H9 (cell line): Measurements from ENCODE around the gene DPP8. TPM values are rescaled to one million over a fixed set of nuclear protein-coding genes. Genes with fewer than 3 reads are reported as not detected.

Experiments
- DNase-seq: peaks from one replicate; pipeline ENCODE4 v3.0.0-alpha.2; 2017
- H2AFZ ChIP-seq: one replicate; pipeline ENCODE4 v1.6.1; 2013; ENCODE audit warnings: mild to moderate bottlenecking, low read length, control low read depth, moderate library complexity
- H2AK5ac ChIP-seq: 2 replicates; pipeline ENCODE4 v1.6.1; 2013; ENCODE audit warnings: low read length, control low read depth, mixed read lengths; ENCODE audit not compliant: insufficient read length
- H2BK120ac ChIP-seq: one replicate; pipeline ENCODE4 v1.6.1; 2013; ENCODE audit warnings: low read depth, mild to moderate bottlenecking, low read length, control low read depth, inconsistent platforms; ENCODE audit not compliant: poor library complexity, severe bottlenecking
- H2BK12ac ChIP-seq: 2 replicates; pipeline ENCODE4 v1.6.1; 2013; ENCODE audit warnings: low read length, control low read depth, mixed read lengths, low read depth; ENCODE audit not compliant: insufficient read length
- H2BK15ac ChIP-seq: 2 replicates; pipeline ENCODE4 v1.6.1; 2013; ENCODE audit warnings: low read depth, low read length, control low read depth
- H2BK20ac ChIP-seq: one replicate; pipeline ENCODE4 v1.6.1; 2013; ENCODE audit warnings: low read depth, mild to moderate bottlenecking, low read length, control low read depth, inconsistent platforms; ENCODE audit not compliant: poor library complexity, severe bottlenecking
- H2BK5ac ChIP-seq: 2 replicates; pipeline ENCODE4 v1.6.1; 2013; ENCODE audit warnings: low read length, control low read depth, mixed read lengths; ENCODE audit not compliant: insufficient read length
- H3K14ac ChIP-seq: 2 replicates; pipeline ENCODE4 v1.6.1; 2013; ENCODE audit warnings: low read length, control low read depth; ENCODE audit not compliant: insufficient read depth
- H3K18ac ChIP-seq: 2 replicates; pipeline ENCODE4 v1.6.1; 2013; ENCODE audit warnings: low read depth, mild to moderate bottlenecking, mixed read lengths, low read length, control low read depth; ENCODE audit not compliant: insufficient read length
- H3K23ac ChIP-seq: 2 replicates; pipeline ENCODE4 v1.6.1; 2013; ENCODE audit warnings: low read length, control low read depth, mixed read lengths, low read depth; ENCODE audit not compliant: insufficient read length
- H3K23me2 ChIP-seq: 2 replicates; pipeline ENCODE4 v1.6.1; 2013; ENCODE audit warnings: low read depth, mild to moderate bottlenecking, mixed read lengths, low read length, control low read depth; ENCODE audit not compliant: insufficient read length, poor library complexity, severe bottlenecking
- H3K27ac ChIP-seq: 2 replicates; pipeline ENCODE4 v1.5.1; 2013; ENCODE audit warnings: low read length, control low read depth, mixed read lengths, low read depth; ENCODE audit not compliant: insufficient read length
- H3K27me3 ChIP-seq: 2 replicates; pipeline ENCODE4 v1.6.1; 2013; ENCODE audit warnings: low read length, control low read depth, inconsistent platforms; ENCODE audit not compliant: insufficient read depth
- H3K4ac ChIP-seq: 2 replicates; pipeline ENCODE4 v1.6.1; 2013; ENCODE audit warnings: low read depth, mild to moderate bottlenecking, control low read depth, inconsistent platforms, low read length, moderate library complexity
- H3K4me1 ChIP-seq: 2 replicates; pipeline ENCODE4 v1.6.1; 2013; ENCODE audit warnings: low read length, control low read depth, inconsistent platforms; ENCODE audit not compliant: insufficient read depth
- H3K4me2 ChIP-seq: 2 replicates; pipeline ENCODE4 v1.6.1; 2013; ENCODE audit warnings: low read length, control low read depth, mixed read lengths; ENCODE audit not compliant: insufficient read length, insufficient read depth
- H3K56ac ChIP-seq: 2 replicates; pipeline ENCODE4 v1.6.1; 2013; ENCODE audit warnings: low read depth, mild to moderate bottlenecking, mixed read lengths, low read length, control low read depth; ENCODE audit not compliant: insufficient read length
- H3K79me1 ChIP-seq: 2 replicates; pipeline ENCODE4 v1.6.1; 2013; ENCODE audit warnings: low read depth, mild to moderate bottlenecking, moderate library complexity, low read length, control low read depth, inconsistent platforms; ENCODE audit not compliant: insufficient read depth, poor library complexity, severe bottlenecking
- H3K79me2 ChIP-seq: 2 replicates; pipeline ENCODE4 v1.6.1; 2013; ENCODE audit warnings: low read length, control low read depth, inconsistent platforms; ENCODE audit not compliant: insufficient read depth
- H3K9ac ChIP-seq: 2 replicates; pipeline ENCODE4 v1.6.1; 2013; ENCODE audit warnings: low read length, control low read depth, mixed read lengths; ENCODE audit not compliant: insufficient read length; ENCODE audit errors: extremely low read depth
- H3K9me3 ChIP-seq: one replicate; pipeline ENCODE4 v1.6.1; 2013; ENCODE audit warnings: low read depth, low read length, inconsistent platforms; ENCODE audit not compliant: control insufficient read depth
- H3T11ph ChIP-seq: one replicate; pipeline ENCODE4 v1.6.1; 2013; ENCODE audit warnings: mild to moderate bottlenecking, low read length, control low read depth, inconsistent platforms
- H4K20me1 ChIP-seq: one replicate; pipeline ENCODE4 v1.6.1; 2013; ENCODE audit not compliant: control insufficient read depth, insufficient read length, insufficient read depth
- H4K5ac ChIP-seq: 2 replicates; pipeline ENCODE4 v1.6.1; 2013; ENCODE audit warnings: low read depth, mild to moderate bottlenecking, mixed read lengths, low read length, control low read depth; ENCODE audit not compliant: insufficient read length
- H4K8ac ChIP-seq: replicated peaks from 2 replicates; pipeline ENCODE4 v1.6.1; 2013; ENCODE audit warnings: low read length, control low read depth, mixed read lengths, low read depth; ENCODE audit not compliant: insufficient read length
- H4K91ac ChIP-seq: 2 replicates; pipeline ENCODE4 v1.6.1; 2013; ENCODE audit warnings: low read depth, mild to moderate bottlenecking, moderate library complexity, mixed read lengths, low read length, control low read depth; ENCODE audit not compliant: insufficient read length
- H3K27ac Mint-ChIP-seq, 3 experiments: 2 replicates in 2 of 3; 3 replicates in 1 of 3; pipeline ENCODE4 v1.8.0; 2020 to 2021; ENCODE audit warnings: mixed read lengths in 3 of 3, mild to moderate bottlenecking in 1 of 3, moderate library complexity in 1 of 3
- H3K27me3 Mint-ChIP-seq: 2 replicates; pipeline ENCODE4 v1.8.0; 2021; ENCODE audit warnings: low read depth, mild to moderate bottlenecking, moderate library complexity, mixed read lengths
- H3K36me3 Mint-ChIP-seq, 3 experiments: 2 replicates in 2 of 3; 3 replicates in 1 of 3; pipeline ENCODE4 v1.8.0; 2020 to 2021; ENCODE audit warnings: low read depth in 3 of 3, mixed read lengths in 3 of 3; ENCODE audit not compliant: insufficient read depth in 1 of 3
- H3K4me1 Mint-ChIP-seq, 2 experiments: 2 replicates each; pipeline ENCODE4 v1.8.0; 2020; ENCODE audit warnings: mixed read lengths in 2 of 2
- H3K4me3 Mint-ChIP-seq, 2 experiments: 2 replicates in 1 of 2; 3 replicates in 1 of 2; pipeline ENCODE4 v1.8.0; 2020 to 2021; ENCODE audit warnings: mild to moderate bottlenecking in 2 of 2, mixed read lengths in 2 of 2, moderate library complexity in 1 of 2
- H3K9me3 Mint-ChIP-seq, 2 experiments: 2 replicates in 1 of 2; 3 replicates in 1 of 2; pipeline ENCODE4 v1.8.0; 2020; ENCODE audit warnings: mild to moderate bottlenecking in 2 of 2, mixed read lengths in 2 of 2, moderate library complexity in 1 of 2
- WGBS: extraction: QIAGEN DNeasy Blood & Tissue Kit; methylation state at CpG from one replicate; pipeline ENCODE4 v1.1.7; 2013; ENCODE audit warnings: missing lambda C conversion rate, low lambda C conversion rate, mixed read lengths; ENCODE audit not compliant: insufficient read length; ENCODE audit errors: extremely low coverage; 5-methylcytosine and 5-hydroxymethylcytosine counted together
- total RNA-seq: library from RNA; stranded (reverse); gene quantifications from 2 replicates; pipeline ENCODE4 v1.2.1, GENCODE V29; 2021
- TF ChIP-seq, protein P1 (sequence below): fragments of 200-600 bp; sonication (generic); conservative IDR thresholded peaks from 3 replicates; pipeline ENCODE4 v1.8.0; 2021; ENCODE audit warnings: antibody characterized with exemption, mild to moderate bottlenecking

The DPP8 gene
- total RNA-seq, 1 experiment from 2014 or later = 26.6 TPM

GRCh38 chr15:65409036-65409631 is 108.4 kb downstream of the DPP8 start:
- Histone ChIP-seq H3T11ph (no peak overlapping the region), H4K5ac (no peak overlapping the region), H3K79me2 (no peaks in the 10 kb centered on the region; the same call in 1 of the 2 replicates), H2AFZ (no peak overlapping the region), H3K18ac (no peak overlapping the region), H2AK5ac (no peak overlapping the region), H3K23ac (no peak overlapping the region), H2BK5ac (no peak overlapping the region), H3K9ac (no peak overlapping the region), H3K9me3 (no peaks in the 10 kb centered on the region), H3K56ac (no peak overlapping the region), H3K27ac (no peak overlapping the region), H2BK12ac (no peak overlapping the region), H4K91ac (no peak overlapping the region), H3K4me1 (peaks cover 8% of the 10 kb centered on the region; the same call in 1 of the 2 replicates), H3K4me2 (no peak overlapping the region), H2BK120ac (no peak overlapping the region), H2BK20ac (no peak overlapping the region), H4K20me1 (no peaks in the 10 kb centered on the region), H2BK15ac (no peak overlapping the region), H3K79me1 (no peaks in the 10 kb centered on the region), H4K8ac (no peak overlapping the region), H3K23me2 (no peaks in the 10 kb centered on the region), H3K4ac (no peak overlapping the region), H3K27me3 (no peaks in the 10 kb centered on the region), H3K14ac (no peak overlapping the region)
- H3K36me3 Mint-ChIP-seq = peaks cover 8 to 21% (median 11%) of the 10 kb centered on the region in 3 experiments
- H3K27me3 Mint-ChIP-seq = peaks cover 4% of the 10 kb centered on the region
- H3K4me3 Mint-ChIP-seq = no peak overlapping the region
- no peaks in the 10 kb centered on the region; a peak in 2 of 5 replicates for H3K9me3 Mint-ChIP-seq
- TF ChIP-seq, protein P1, sequence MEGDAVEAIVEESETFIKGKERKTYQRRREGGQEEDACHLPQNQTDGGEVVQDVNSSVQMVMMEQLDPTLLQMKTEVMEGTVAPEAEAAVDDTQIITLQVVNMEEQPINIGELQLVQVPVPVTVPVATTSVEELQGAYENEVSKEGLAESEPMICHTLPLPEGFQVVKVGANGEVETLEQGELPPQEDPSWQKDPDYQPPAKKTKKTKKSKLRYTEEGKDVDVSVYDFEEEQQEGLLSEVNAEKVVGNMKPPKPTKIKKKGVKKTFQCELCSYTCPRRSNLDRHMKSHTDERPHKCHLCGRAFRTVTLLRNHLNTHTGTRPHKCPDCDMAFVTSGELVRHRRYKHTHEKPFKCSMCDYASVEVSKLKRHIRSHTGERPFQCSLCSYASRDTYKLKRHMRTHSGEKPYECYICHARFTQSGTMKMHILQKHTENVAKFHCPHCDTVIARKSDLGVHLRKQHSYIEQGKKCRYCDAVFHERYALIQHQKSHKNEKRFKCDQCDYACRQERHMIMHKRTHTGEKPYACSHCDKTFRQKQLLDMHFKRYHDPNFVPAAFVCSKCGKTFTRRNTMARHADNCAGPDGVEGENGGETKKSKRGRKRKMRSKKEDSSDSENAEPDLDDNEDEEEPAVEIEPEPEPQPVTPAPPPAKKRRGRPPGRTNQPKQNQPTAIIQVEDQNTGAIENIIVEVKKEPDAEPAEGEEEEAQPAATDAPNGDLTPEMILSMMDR = no peak
- H3K27ac Mint-ChIP-seq = peak overlapping the region in 1 of 3 experiments; percentile 87; a peak in 2 of 7 replicates
- peaks cover 45 to 56% of the 10 kb centered on the region in 2 experiments for H3K4me1 Mint-ChIP-seq
- no CpG with 5 or more reads among the region's 7 CpGs for WGBS
- DNase-seq = no peak
